Fibroblast of lung (primary cell): ENCODE data around the gene CCM2L. TPM values are rescaled to one million over a fixed set of nuclear protein-coding genes. Genes with fewer than 3 reads are reported as not detected.

Source experiments
- DNase-seq, 2 donors: peaks; one replicate each; pipeline versions ENCODE4 v3.0.0 to v3.0.0-alpha.2; 2010; ENCODE audit warnings: low read depth in 2 of 2
- H2AFZ ChIP-seq: 2 replicates; pipeline ENCODE4 v1.5.1; 2012; ENCODE audit warnings: low read length, control low read depth, inconsistent platforms
- H3K27ac ChIP-seq: 2 replicates; pipeline ENCODE4 v1.5.1; 2011; ENCODE audit warnings: low read length, control low read depth; ENCODE audit not compliant: insufficient read depth
- H3K27me3 ChIP-seq: 2 replicates; pipeline ENCODE4 v1.5.1; 2011; ENCODE audit warnings: mild to moderate bottlenecking, low read length; ENCODE audit not compliant: control insufficient read depth, insufficient read depth
- H3K36me3 ChIP-seq: 2 replicates; pipeline ENCODE4 v1.5.1; 2011; ENCODE audit warnings: low read length; ENCODE audit not compliant: control insufficient read depth, insufficient read depth
- H3K4me1 ChIP-seq: 2 replicates; pipeline ENCODE4 v1.5.1; 2011; ENCODE audit warnings: low read length; ENCODE audit not compliant: control insufficient read depth, insufficient read depth; ENCODE audit errors: extremely low read depth
- H3K4me2 ChIP-seq: 2 replicates; pipeline ENCODE4 v1.5.1; 2011; ENCODE audit warnings: low read length, control low read depth; ENCODE audit not compliant: insufficient read depth; ENCODE audit errors: extremely low read depth
- H3K4me3 ChIP-seq, 4 experiments: fragments of 200-600 bp in 1 of 4; sonication (generic) in 1 of 4; replicated peaks in 1 of 4; 2 replicates each; pipeline ENCODE4 v1.5.1; 2011 to 2016; ENCODE audit warnings: low read length in 4 of 4, low read depth in 3 of 4, mild to moderate bottlenecking in 3 of 4, control low read depth in 2 of 4, inconsistent platforms in 1 of 4, mixed read lengths in 1 of 4; ENCODE audit not compliant: insufficient read depth in 1 of 4; ENCODE audit errors: control extremely low read depth in 1 of 4
- H3K79me2 ChIP-seq: 2 replicates; pipeline ENCODE4 v1.5.1; 2012; ENCODE audit warnings: mild to moderate bottlenecking, low read length, inconsistent platforms; ENCODE audit not compliant: control insufficient read depth, insufficient read depth
- H3K9ac ChIP-seq: 2 replicates; pipeline ENCODE4 v1.5.1; 2011; ENCODE audit warnings: mild to moderate bottlenecking, low read length, control low read depth; ENCODE audit not compliant: insufficient read depth
- H3K9me3 ChIP-seq: 2 replicates; pipeline ENCODE4 v1.5.1; 2012; ENCODE audit warnings: low read depth, low read length; ENCODE audit not compliant: control insufficient read depth, insufficient read depth
- H4K20me1 ChIP-seq: 2 replicates; pipeline ENCODE4 v1.5.1; 2011; ENCODE audit warnings: low read length; ENCODE audit not compliant: control insufficient read depth, insufficient read depth; ENCODE audit errors: extremely low read depth
- CTCF ChIP-seq, 2 donors: IDR thresholded peaks in 1 of 2; conservative IDR thresholded peaks in 1 of 2; 1 replicate in 1 of 2; 2 replicates in 1 of 2; pipeline ENCODE4 v1.5.1; 2011 to 2012; ENCODE audit warnings: low read length in 2 of 2, control low read depth in 1 of 2, inconsistent platforms in 1 of 2, low read depth in 1 of 2, mild to moderate bottlenecking in 1 of 2
- EZH2 ChIP-seq: IDR thresholded peaks from 2 replicates; pipeline ENCODE4 v1.5.1; 2012; ENCODE audit warnings: low read length, control low read depth, mild to moderate bottlenecking; ENCODE audit errors: missing control alignments
- polyA plus RNA-seq, 2 donors: library from polyadenylated mRNA; depleted of rRNA in 1 of 2; stranded (reverse) in 1 of 2; unstranded in 1 of 2; fragments of >200 nt; gene quantifications; 2 replicates each; pipeline ENCODE4 v1.2.1, GENCODE V29; 2011 to 2012; ENCODE audit warnings: missing spikeins in 1 of 2
- total RNA-seq: library from RNA; depleted of rRNA; stranded (reverse); fragments of >200 nt; gene quantifications from 2 replicates; pipeline ENCODE4 v1.2.1, GENCODE V29; 2014

The CCM2L gene
- total and polyA plus RNA-seq, 2 donors (not counting 1 experiment from before 2014, with no cell fraction given), result not detected

DNA sequence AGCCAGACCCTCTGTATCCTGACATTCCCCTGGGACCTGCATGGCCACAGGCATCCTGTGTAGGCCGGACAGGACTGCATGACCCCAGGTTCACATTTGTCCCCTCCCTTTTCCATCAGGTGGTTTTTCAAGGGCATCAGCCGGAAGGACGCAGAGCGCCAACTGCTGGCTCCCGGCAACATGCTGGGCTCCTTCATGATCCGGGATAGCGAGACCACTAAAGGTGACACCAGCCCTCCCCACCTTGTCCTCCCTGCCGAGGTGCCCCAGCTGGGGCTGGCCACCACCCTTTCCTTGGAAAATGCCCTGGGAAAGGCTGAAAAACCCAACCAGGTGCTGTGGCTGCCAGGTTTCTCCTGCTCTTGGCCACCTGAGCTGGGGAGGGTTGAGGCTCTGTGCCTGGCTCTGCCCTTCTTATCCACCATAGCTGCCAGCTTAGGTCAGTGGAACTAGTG, 69.4 kb downstream of the CCM2L start:
- Histone ChIP-seq H3K27me3 (peaks cover 11% of the 10 kb centered on the region), H3K4me2 (no peak overlapping the region), H3K79me2 (no peaks in the 10 kb centered on the region), H3K36me3 (no peaks in the 10 kb centered on the region), H3K9me3 (no peaks in the 10 kb centered on the region), H2AFZ (no peak overlapping the region), H3K4me1 (no peaks in the 10 kb centered on the region), H3K4me3 (no peak overlapping the region), H3K9ac (no peak overlapping the region), H4K20me1 (no peaks in the 10 kb centered on the region), H3K27ac (no peak overlapping the region)
- TF ChIP-seq EZH2 (no peak), CTCF (conservative IDR thresholded peaks at IDR 0.05 in 1 of 2, IDR thresholded peaks at IDR 0.05 in 1 of 2; ENCODE audit: low read depth in 1 of 2, low read length in 2 of 2) (no peak)
- DNase-seq, result no peak

GRCh38 chr20:32080783-32081182, 70.5 kb downstream of the CCM2L start:
- Histone ChIP-seq H3K27ac (no peak overlapping the region), H3K9ac (no peak overlapping the region), H4K20me1 (no peaks in the 10 kb centered on the region), H3K9me3 (no peaks in the 10 kb centered on the region), H3K79me2 (no peaks in the 10 kb centered on the region), H3K4me2 (no peak overlapping the region), H3K4me3 (no peak overlapping the region), H3K27me3 (peaks cover 9% of the 10 kb centered on the region), H3K4me1 (no peaks in the 10 kb centered on the region), H2AFZ (no peak overlapping the region), H3K36me3 (no peaks in the 10 kb centered on the region)
- no peak for TF ChIP-seq EZH2
- TF ChIP-seq CTCF (conservative IDR thresholded peaks at IDR 0.05 in 1 of 2, IDR thresholded peaks at IDR 0.05 in 1 of 2; ENCODE audit: low read depth in 1 of 2, low read length in 2 of 2), result no peak
- DNase-seq, result no peak

Other genes starting within 250 kb of the CCM2L start
- under 0.01 TPM in 1 of 2 replicates, not detected in the other for gene MYLK2, start 191.1 kb upstream of the CCM2L start, total RNA-seq
- gene MYLK2, start 191.1 kb upstream of the CCM2L start, polyA plus RNA-seq, result 0.03 TPM in 1 of 2 replicates, not detected in the other
- gene FOXS1, start 164.8 kb upstream of the CCM2L start, total RNA-seq, result under 0.01 TPM in 1 of 2 replicates, not detected in the other
- not detected in 2 replicates for gene FOXS1, start 164.8 kb upstream of the CCM2L start, polyA plus RNA-seq
- not detected in 2 replicates for gene DUSP15, start 139.9 kb upstream of the CCM2L start, total RNA-seq
- gene DUSP15, start 139.9 kb upstream of the CCM2L start, polyA plus RNA-seq, result 0.14 TPM in 1 of 2 replicates, not detected in the other
- not detected in 2 replicates for gene TTLL9, start 139.8 kb upstream of the CCM2L start, total RNA-seq
- 0.05 TPM in 1 of 2 replicates, not detected in the other for gene TTLL9, start 139.8 kb upstream of the CCM2L start, polyA plus RNA-seq
- gene PDRG1, start 58.4 kb upstream of the CCM2L start, total RNA-seq, result 3.9 and 5.4 TPM in 2 replicates
- gene PDRG1, start 58.4 kb upstream of the CCM2L start, polyA plus RNA-seq, result 14.0 and 14.5 TPM in 2 replicates
- gene XKR7, start 42.3 kb upstream of the CCM2L start, total RNA-seq, result not detected in 2 replicates
- gene XKR7, start 42.3 kb upstream of the CCM2L start, polyA plus RNA-seq, result not detected in 2 replicates
- not detected in 2 replicates for gene HCK, start 41.8 kb downstream of the CCM2L start, total RNA-seq
- not detected in 2 replicates for gene HCK, start 41.8 kb downstream of the CCM2L start, polyA plus RNA-seq
- gene TM9SF4, start 99.3 kb downstream of the CCM2L start, total RNA-seq, result 22.3 and 33.5 TPM in 2 replicates
- gene TM9SF4, start 99.3 kb downstream of the CCM2L start, polyA plus RNA-seq, result 67.3 and 71.3 TPM in 2 replicates
- 1.5 and 2.3 TPM in 2 replicates for gene PLAGL2, start 197.3 kb downstream of the CCM2L start, total RNA-seq
- 1.6 and 2.3 TPM in 2 replicates for gene PLAGL2, start 197.3 kb downstream of the CCM2L start, polyA plus RNA-seq
- 23.4 and 32.4 TPM in 2 replicates for gene POFUT1, start 197.4 kb downstream of the CCM2L start, total RNA-seq
- 39.6 and 41.0 TPM in 2 replicates for gene POFUT1, start 197.4 kb downstream of the CCM2L start, polyA plus RNA-seq